Fibroblast of peridontal ligament (primary cell): Measurements from ENCODE around the gene IFIT1B.

ENCODE experiments used
- DNase-seq: peaks from one replicate; pipeline ENCODE4 v3.0.0-alpha.2; 2010; ENCODE audit errors: extremely low read depth

Gene IFIT1B

GRCh38 chr10:89414146-89414878 lies 36.5 kb downstream of the IFIT1B start, which contains the start of gene IFIT5:
TSS of gene IFIT5 (plus strand) at chr10:89414568. CDS start at chr10:89414799, 231 bp downstream.
- peak; percentile 77 for DNase-seq

- peak; percentile 54 for DNase-seq
Observed at GRCh38 chr10:89414879-89415821, 37.3 kb downstream of the IFIT1B start.

- DNase-seq = no peak
Observed at GRCh38 chr10:89416465-89416864, 38.6 kb downstream of the IFIT1B start.

DNA sequence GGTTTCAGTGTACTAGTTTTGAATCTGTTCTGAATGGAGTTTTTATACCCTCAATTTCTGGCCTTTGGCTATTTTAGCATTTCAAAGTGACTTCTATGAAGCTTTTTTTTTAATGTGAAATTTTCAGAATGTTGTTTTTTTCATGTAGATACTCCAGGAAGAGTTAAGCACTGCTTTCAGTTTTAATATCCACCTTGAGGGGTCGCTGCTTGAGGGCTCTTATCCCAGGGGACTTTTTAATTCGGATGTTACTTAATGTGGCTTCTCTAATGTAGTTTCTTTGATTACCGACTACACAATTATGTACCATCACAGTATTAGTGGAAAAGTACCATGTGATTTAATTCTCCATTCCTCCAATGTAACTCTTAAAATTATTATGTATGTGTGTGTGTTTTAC lies 41.7 kb downstream of the IFIT1B start:
- peak; percentile 59 for DNase-seq

DNA sequence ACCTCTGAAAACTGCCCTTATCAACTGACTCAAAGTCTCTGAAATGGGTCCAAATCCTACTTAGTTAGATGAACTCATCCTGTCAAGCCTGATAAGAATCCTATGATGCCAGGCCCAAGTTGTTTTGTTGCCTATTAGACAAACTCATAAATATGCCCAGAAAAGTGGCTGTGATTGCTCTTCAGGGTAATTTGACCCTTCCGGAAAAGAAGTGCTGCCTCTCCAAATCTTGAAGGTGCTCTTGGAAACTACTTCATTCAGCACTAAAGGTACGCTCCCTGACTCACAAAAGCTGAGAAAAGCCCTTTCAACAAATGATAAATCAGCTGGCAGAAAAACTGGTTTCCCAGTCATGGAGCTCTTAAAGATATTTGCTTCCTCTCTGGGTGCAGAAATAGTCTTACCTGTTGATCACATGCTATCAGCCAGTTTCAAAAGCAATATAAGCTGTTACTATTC lies 43.2 kb downstream of the IFIT1B start:
- no peak for DNase-seq

- DNase-seq = no peak
Observed at GRCh38 chr10:89425000-89425399, 47.1 kb downstream of the IFIT1B start.

DNA sequence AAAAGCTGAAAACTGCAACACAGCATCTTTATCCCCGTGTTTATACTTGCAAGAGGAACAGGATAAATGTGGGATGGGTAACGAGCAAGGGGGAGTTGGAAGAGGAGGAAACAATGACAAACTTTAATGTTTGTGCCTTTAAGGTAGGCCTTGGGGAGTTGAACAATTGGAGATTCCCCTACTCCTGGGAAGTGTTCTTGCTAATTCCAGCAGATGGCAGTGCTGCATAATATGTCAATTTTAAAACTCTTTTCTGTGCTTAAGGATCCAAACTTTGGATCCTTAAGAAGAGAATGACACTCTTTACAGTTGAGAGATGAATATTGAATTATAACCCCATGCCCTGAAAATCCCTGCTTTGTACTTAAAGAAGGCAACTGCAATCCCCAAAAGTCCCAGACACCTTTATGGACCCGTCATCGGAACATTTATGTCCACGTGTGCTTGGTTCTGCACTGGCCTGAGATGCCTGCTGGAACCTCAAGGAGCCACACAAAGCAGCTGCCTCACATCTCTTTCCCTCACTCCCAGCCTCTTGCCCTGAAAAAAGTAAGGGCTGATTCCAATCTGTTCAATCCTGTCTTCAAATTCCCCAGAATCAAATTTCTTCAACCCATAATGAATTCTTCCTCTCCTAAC lies 48.5 kb downstream of the IFIT1B start:
- DNase-seq = peak; percentile 88

DNA sequence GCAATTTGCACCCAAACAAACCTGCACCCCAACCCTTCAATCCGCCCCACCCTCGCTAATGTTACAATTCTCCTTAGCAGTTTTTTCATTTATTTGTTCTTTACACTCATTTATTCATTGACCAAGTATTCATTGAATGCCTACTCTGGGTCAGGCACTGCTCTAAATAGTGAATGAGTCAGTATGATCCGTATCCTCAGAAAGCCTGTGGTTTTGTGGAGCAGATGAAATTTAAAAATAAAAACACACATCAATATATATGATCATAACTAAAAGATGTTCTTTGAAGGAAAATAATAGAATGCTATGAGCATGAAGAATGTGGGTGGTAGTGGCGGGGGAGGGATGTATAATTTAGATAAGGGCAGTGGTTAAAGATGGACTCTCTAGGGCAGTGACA lies 49.8 kb downstream of the IFIT1B start:
- DNase-seq = peak; percentile 87

DNA sequence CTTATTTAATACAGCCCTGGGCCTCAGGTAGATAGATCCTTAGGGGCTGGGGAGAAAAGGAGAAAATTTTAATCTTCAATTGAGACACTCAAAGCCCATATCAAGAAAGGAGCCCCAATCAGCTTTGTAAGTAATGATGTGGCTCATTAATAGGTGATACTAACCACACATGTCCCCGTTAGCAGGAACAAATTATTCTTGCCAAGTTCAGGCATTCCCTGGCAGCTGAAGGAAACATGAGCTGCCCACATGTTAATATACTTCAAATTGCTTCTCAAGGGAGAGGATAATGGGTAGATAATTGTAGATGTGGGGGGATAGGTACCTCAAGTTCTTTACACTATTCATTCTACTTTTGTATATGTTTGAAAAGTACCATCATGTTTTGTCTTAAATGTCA lies 51.0 kb downstream of the IFIT1B start:
- DNase-seq = no peak

DNA sequence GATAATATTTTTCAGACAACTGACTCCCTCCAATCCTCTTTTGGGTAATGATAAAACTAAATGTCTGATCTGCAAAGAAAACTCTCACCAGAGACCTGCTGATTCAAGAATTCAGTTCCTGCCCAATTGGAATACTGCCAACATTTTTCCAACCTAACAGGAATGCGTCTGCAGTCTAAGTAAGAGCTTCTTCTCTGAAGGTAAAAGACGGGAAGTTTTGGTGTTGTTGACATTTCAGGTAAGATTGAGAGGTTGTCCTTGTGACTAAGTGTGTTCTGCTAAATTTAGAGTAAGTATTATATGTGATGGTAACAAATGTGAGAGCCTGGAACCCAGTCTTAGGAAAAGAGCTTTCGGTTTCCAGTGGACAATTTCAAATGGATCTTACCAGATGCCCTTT lies 54.1 kb downstream of the IFIT1B start:
- DNase-seq = peak; percentile 40
